ENCODE measurements around the gene AMIGO1.

DNA sequence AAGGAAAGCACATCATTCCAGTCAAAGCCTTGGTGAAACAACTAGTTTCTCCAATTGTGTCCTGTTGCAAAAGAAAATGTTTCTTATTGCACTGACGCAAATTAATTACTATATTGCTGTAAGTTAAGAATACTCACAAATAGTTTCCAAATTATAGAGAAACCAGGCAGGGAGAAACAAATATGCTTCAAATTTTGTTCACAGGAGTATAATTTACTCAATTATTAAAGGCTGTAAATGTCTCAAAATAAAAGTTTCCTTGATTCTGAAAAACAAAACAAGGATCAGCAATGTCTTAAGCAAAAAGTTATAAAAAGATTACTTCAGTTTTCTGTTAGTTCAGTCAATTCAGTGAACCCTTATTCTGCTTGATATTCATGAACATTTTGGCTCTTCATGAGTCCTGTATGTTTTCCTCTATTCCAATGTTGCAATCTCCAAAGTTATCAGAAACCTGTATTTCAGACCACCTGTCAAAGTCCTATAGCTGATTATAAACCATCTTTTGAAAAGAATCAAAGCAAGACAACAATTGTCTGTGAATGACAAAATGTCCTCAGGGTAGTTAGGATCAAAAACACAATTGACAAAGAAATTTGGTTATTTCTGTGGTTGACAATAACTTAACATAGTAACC is 54.9 kb downstream of the AMIGO1 start:
- TF ChIP-seq, protein P1, sequence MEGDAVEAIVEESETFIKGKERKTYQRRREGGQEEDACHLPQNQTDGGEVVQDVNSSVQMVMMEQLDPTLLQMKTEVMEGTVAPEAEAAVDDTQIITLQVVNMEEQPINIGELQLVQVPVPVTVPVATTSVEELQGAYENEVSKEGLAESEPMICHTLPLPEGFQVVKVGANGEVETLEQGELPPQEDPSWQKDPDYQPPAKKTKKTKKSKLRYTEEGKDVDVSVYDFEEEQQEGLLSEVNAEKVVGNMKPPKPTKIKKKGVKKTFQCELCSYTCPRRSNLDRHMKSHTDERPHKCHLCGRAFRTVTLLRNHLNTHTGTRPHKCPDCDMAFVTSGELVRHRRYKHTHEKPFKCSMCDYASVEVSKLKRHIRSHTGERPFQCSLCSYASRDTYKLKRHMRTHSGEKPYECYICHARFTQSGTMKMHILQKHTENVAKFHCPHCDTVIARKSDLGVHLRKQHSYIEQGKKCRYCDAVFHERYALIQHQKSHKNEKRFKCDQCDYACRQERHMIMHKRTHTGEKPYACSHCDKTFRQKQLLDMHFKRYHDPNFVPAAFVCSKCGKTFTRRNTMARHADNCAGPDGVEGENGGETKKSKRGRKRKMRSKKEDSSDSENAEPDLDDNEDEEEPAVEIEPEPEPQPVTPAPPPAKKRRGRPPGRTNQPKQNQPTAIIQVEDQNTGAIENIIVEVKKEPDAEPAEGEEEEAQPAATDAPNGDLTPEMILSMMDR (IDR thresholded peaks at IDR 0.05) = no peak
- no peak for TF ChIP-seq POLR2A (IDR thresholded peaks at IDR 0.05)

Data from adrenal gland (tissue), 5 donors.